GM21786 (cell line): ENCODE results near the gene SWI5.
"Not testable (repeated sequence)": the region's sequence is repeated elsewhere in the genome, so short reads cannot be mapped to it uniquely, and the experiment has no call there.

Source experiments
- ATAC-seq: cut with Tn5 transposase; IDR thresholded peaks from one replicate; pipeline ENCODE4 v1.9.1; 2021; ENCODE audit not compliant: unreplicated experiment

SWI5 gene

GRCh38 chr9:128276008-128276573 lies at the start of gene SWI5:
TSS of gene SWI5 (plus strand) at chr9:128276276.
- peak; percentile 96 for ATAC-seq

DNA sequence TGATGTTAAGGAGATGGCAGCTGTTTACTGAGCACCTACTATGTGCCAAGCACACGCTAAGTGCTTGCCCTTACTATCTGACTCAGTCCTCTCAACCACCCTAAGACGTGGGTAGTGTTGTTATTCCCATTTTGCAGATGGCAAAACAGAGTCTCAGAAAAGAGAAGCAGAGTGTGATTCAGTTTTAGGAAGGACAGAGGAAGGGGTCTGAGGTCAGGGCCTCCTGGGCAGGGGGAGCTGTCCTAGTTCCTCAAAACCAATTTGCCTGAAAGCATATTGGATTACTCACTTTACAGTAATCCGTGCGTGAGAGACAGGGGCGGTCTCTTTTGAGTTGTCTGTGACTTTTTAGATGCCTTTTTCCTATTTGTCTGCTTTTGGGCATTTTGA lies 49.7 kb upstream of the SWI5 start:
- ATAC-seq, result no peak

GRCh38 chr9:128230897-128231296 lies 45.2 kb upstream of the SWI5 start:
- not testable (repeated sequence) for ATAC-seq

- ATAC-seq, result no peak
Observed at GRCh38 chr9:128231638-128232527, 44.2 kb upstream of the SWI5 start.

- ATAC-seq, result no peak
Observed at GRCh38 chr9:128232528-128233428, 43.3 kb upstream of the SWI5 start.

GRCh38 chr9:128233817-128234406 lies 42.2 kb upstream of the SWI5 start:
- ATAC-seq, result no peak

GRCh38 chr9:128242124-128242523 lies 34.0 kb upstream of the SWI5 start:
- ATAC-seq, result no peak

GRCh38 chr9:128242828-128243214 lies 33.3 kb upstream of the SWI5 start:
- no peak for ATAC-seq

- no peak for ATAC-seq
Observed at GRCh38 chr9:128243215-128244018, 32.7 kb upstream of the SWI5 start.

DNA sequence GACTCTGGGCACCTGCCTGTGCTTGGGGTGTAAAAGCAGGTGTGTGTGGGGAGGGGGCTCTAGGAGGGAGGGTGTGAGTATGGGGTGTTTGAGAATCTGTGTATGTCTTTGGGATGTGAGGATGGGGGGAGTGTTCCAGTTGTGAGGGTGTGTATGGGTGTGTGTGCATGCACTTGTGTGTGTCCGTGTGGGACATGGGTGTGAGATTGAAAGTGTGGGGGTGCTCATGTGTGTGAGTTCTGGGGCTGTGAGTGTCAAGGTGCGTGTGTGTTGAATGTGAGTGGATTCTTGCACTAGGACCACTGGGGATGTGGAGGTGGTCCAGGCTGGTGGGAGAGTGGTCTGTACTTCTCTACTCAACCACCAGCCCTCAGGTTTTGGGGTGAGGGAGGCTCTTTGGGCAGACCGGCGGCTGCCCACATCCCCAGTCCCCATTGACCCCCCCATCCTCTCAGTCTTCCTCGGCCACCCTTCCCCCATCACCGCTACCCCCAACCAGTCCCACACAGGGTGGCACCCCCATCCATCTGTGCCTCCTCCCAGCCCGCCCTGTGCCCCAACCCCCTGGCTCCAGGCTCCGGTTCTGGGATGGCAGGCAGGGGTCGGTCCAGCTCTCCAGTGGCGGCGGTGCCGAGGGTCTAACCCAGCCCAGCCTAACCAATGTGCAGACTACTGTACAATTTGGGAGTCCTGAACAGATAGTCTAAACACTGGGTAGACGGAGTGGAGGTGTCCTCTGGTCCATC lies 31.8 kb upstream of the SWI5 start:
- ATAC-seq, result no peak

- no peak for ATAC-seq
Observed at GRCh38 chr9:128244837-128245231, 31.2 kb upstream of the SWI5 start.

GRCh38 chr9:128245421-128246151 lies 30.5 kb upstream of the SWI5 start:
- ATAC-seq, result no peak

GRCh38 chr9:128246471-128246870 lies 29.6 kb upstream of the SWI5 start:
- no peak for ATAC-seq

DNA sequence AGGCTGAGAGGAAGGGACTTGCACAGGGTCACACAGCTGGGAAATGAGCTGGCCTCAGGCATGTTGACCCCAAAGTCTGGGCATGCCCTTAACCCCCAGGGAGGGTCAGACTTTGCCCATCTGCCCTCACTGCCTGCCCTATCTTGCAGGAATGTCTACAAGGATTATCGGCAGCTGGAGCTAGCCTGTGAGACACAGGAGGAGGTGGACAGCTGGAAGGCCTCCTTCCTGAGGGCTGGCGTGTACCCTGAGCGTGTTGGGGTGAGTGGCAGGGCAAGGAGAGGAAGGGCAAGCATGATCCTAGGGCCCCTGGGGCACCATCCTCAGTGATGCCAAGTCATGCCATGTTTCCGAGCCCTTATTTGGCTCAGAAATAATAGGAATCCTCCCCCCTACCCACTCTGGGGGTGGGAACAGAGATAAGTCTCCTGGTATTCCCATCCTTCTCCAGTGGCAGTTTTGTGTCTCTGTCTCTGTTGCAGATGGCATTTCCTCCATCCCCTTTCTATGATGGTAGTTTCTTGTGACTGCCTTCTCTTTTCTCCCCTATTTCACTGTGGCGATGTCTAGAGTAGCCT lies 28.8 kb upstream of the SWI5 start:
- no peak for ATAC-seq

DNA sequence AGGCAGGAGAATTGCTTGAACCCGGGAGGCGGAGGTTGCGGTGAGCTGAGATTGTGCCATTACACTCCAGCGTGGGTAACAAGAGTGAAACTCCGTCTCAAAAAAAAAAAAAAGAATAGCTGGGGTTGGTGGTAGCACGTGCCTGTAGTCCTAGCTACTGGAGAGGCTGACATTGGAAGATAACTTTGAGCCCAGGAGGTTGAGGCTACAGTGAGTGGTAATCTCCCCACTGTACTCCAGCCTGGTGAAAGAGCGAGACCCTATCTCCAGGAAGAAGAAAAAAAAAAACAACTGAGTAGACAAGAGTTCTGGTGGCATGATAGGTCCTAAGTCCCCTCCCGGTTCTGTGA lies 26.5 kb upstream of the SWI5 start:
- ATAC-seq, result no peak

GRCh38 chr9:128249908-128250838 lies 25.9 kb upstream of the SWI5 start:
- ATAC-seq, result peak; percentile 80

DNA sequence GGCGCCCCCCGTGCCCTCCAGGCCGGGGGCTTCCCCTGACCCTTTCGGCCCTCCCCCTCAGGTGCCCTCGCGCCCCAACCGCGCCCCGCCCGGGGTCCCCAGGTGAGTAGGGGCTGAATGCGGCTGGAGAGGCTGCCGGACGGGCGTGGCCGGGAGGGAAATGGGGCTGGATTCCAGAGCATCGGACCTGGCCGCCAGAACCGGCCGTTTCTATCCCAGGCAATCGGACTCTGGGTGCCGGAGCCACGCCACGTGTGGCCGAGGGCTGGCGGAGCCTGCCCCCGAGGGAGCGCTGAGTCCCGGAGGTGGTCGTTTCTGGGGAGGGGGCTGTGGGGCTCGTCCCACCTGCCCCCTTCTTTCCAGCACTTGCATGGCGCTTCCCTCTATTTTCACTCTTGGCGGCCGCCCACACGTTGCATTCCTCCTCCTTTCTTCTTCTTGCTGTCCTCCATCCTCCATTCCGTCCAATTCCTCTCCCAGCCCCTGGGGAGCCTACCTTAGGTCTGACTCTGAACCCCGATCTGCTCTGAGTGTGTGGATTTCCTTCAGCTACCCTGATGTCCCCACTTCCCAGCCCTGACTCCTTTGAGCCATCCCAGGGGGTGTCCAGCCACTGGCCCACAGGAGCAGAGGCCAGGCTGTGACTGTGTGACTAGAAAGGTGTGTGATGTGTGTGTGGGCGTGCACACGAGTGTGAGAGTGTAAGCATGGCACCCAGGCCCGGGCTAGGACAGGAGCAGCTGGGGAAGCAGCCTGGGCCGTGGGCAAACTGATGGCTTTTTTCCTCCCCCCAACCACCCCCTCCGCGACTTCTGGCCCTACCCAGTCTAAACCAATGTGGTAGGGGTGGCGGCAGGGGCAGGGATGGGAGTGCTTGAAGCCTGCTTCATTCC lies 25.0 kb upstream of the SWI5 start:
- ATAC-seq, result no peak
